Prostate gland (tissue), 2 donors: ENCODE results near the gene ZNF546.

Source experiments
- POLR2A ChIP-seq: fragments of 450-650 bp; IDR thresholded peaks from one replicate; pipeline ENCODE4 v1.6.1; 2016; ENCODE audit warnings: antibody characterized with exemption, mild to moderate bottlenecking
- POLR2AphosphoS5 ChIP-seq: sonication (generic); formaldehyde crosslinking; IDR thresholded peaks from one replicate; pipeline ENCODE4 v1.6.1; 2017; ENCODE audit warnings: antibody characterized with exemption
- TF ChIP-seq, protein P1 (sequence below), 4 experiments: fragments of 200-600 bp in 2 of 4; fragments of 450-650 bp in 2 of 4; sonication (generic) in 2 of 4; IDR thresholded peaks; 1 replicate in 3 of 4; 2 replicates in 1 of 4; pipeline ENCODE4 v1.5.1; 2016 to 2019; ENCODE audit warnings: antibody characterized with exemption in 4 of 4, mild to moderate bottlenecking in 2 of 4, moderate library complexity in 2 of 4

DNA sequence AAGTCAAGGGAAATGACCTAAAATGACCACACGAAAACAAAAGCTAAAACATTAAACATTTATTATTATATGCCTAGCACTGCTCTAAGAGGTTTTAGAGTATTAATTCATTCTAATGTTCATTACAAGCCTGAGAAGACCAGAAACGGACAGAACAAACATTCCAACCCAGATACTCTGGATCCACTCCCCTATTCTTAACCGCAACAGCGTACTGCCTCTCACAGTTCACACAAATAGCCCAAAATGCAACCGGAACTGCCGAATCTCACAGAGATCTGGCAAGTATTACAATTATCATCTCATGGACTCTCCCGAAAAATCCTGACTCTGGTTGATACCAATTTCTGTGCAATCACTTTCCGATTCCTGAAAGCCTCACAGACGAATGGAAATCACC is 57.8 kb downstream of the ZNF546 start:
- TF ChIP-seq, protein P1, sequence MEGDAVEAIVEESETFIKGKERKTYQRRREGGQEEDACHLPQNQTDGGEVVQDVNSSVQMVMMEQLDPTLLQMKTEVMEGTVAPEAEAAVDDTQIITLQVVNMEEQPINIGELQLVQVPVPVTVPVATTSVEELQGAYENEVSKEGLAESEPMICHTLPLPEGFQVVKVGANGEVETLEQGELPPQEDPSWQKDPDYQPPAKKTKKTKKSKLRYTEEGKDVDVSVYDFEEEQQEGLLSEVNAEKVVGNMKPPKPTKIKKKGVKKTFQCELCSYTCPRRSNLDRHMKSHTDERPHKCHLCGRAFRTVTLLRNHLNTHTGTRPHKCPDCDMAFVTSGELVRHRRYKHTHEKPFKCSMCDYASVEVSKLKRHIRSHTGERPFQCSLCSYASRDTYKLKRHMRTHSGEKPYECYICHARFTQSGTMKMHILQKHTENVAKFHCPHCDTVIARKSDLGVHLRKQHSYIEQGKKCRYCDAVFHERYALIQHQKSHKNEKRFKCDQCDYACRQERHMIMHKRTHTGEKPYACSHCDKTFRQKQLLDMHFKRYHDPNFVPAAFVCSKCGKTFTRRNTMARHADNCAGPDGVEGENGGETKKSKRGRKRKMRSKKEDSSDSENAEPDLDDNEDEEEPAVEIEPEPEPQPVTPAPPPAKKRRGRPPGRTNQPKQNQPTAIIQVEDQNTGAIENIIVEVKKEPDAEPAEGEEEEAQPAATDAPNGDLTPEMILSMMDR (IDR thresholded peaks at IDR 0.05): no peak
- TF ChIP-seq POLR2AphosphoS5 (no peak), POLR2A (no peak)
